HEK293 (cell line): ENCODE measurements around the gene SPTY2D1.

Experiments used
- HOXC10 ChIP-seq: sonication (generic); formaldehyde crosslinking; IDR thresholded peaks from 2 replicates; pipeline ENCODE4 v1.8.1; 2023; ENCODE audit warnings: mild to moderate bottlenecking, missing genetic modification reagents
- KLF10 ChIP-seq: fragments of 450-650 bp; IDR thresholded peaks from 2 replicates; pipeline ENCODE4 v1.5.1; 2018; ENCODE audit warnings: missing biosample characterization, mild to moderate bottlenecking, missing genetic modification characterization
- OSR2 ChIP-seq: fragments of 450-650 bp; formaldehyde crosslinking; IDR thresholded peaks from 2 replicates; pipeline ENCODE4 v1.5.1; 2016; ENCODE audit warnings: missing biosample characterization, missing genetic modification characterization
- SALL2 ChIP-seq: fragments of 450-650 bp; formaldehyde crosslinking; IDR thresholded peaks from 2 replicates; pipeline ENCODE4 v1.5.0; 2017; ENCODE audit warnings: missing biosample characterization, mild to moderate bottlenecking, missing genetic modification characterization, borderline replicate concordance
- SCRT1 ChIP-seq: fragments of 450-650 bp; formaldehyde crosslinking; IDR thresholded peaks from 2 replicates; pipeline ENCODE4 v1.5.1; 2016; ENCODE audit warnings: missing biosample characterization, missing genetic modification characterization, borderline replicate concordance
- YY1 ChIP-seq: fragments of 450-650 bp; formaldehyde crosslinking; IDR thresholded peaks from 2 replicates; pipeline ENCODE4 v1.5.1; 2018; ENCODE audit warnings: missing biosample characterization, missing genetic modification characterization
- YY2 ChIP-seq: fragments of 450-650 bp; formaldehyde crosslinking; IDR thresholded peaks from 2 replicates; pipeline ENCODE4 v1.5.1; 2016; ENCODE audit warnings: missing biosample characterization, missing genetic modification characterization
- ZBTB1 ChIP-seq: fragments of 450-650 bp; formaldehyde crosslinking; IDR thresholded peaks from 2 replicates; pipeline ENCODE4 v1.5.1; 2016; ENCODE audit warnings: missing biosample characterization, missing genetic modification characterization
- ZBTB21 ChIP-seq: fragments of 450-650 bp; formaldehyde crosslinking; IDR thresholded peaks from 2 replicates; pipeline ENCODE4 v1.5.1; 2017; ENCODE audit warnings: missing biosample characterization, missing genetic modification characterization
- ZFP41 ChIP-seq: fragments of 450-650 bp; formaldehyde crosslinking; IDR thresholded peaks from 2 replicates; pipeline ENCODE4 v1.5.1; 2016; ENCODE audit warnings: missing biosample characterization, missing genetic modification characterization, borderline replicate concordance
- ZNF214 ChIP-seq: fragments of 450-650 bp; formaldehyde crosslinking; IDR thresholded peaks from 2 replicates; pipeline ENCODE4 v1.5.1; 2017; ENCODE audit warnings: missing biosample characterization, mild to moderate bottlenecking, missing genetic modification characterization, borderline replicate concordance
- ZNF292 ChIP-seq: fragments of 450-650 bp; formaldehyde crosslinking; IDR thresholded peaks from 2 replicates; pipeline ENCODE4 v1.5.1; 2016; ENCODE audit warnings: low read depth, missing biosample characterization, missing genetic modification characterization, borderline replicate concordance
- ZNF311 ChIP-seq: fragments of 450-650 bp; formaldehyde crosslinking; IDR thresholded peaks from 2 replicates; pipeline ENCODE4 v1.5.1; 2017; ENCODE audit warnings: missing biosample characterization, missing genetic modification characterization, borderline replicate concordance
- ZNF473 ChIP-seq: fragments of 450-650 bp; formaldehyde crosslinking; IDR thresholded peaks from 2 replicates; pipeline ENCODE4 v1.5.1; 2017; ENCODE audit warnings: missing biosample characterization, missing genetic modification characterization
- ZNF555 ChIP-seq: fragments of 450-650 bp; formaldehyde crosslinking; conservative IDR thresholded peaks from 2 replicates; pipeline ENCODE4 v1.5.1; 2017; ENCODE audit warnings: missing biosample characterization, mild to moderate bottlenecking, missing genetic modification characterization, inconsistent platforms
- ZNF623 ChIP-seq: fragments of 450-650 bp; formaldehyde crosslinking; IDR thresholded peaks from 2 replicates; pipeline ENCODE4 v1.5.1; 2016; ENCODE audit warnings: missing biosample characterization, missing genetic modification characterization
- ZNF624 ChIP-seq: fragments of 450-650 bp; formaldehyde crosslinking; IDR thresholded peaks from 2 replicates; pipeline ENCODE4 v1.5.1; 2017; ENCODE audit warnings: missing biosample characterization, missing genetic modification characterization
- ZNF626 ChIP-seq: fragments of 450-650 bp; sonication (Bioruptor Pico); formaldehyde crosslinking; IDR thresholded peaks from 2 replicates; pipeline ENCODE4 v1.5.1; 2018; ENCODE audit warnings: missing biosample characterization, missing genetic modification characterization, inconsistent platforms
- ZNF776 ChIP-seq: fragments of 450-650 bp; formaldehyde crosslinking; IDR thresholded peaks from 2 replicates; pipeline ENCODE4 v1.5.0; 2017; ENCODE audit warnings: missing biosample characterization, missing genetic modification characterization, borderline replicate concordance
- ZNF792 ChIP-seq: fragments of 450-650 bp; formaldehyde crosslinking; IDR thresholded peaks from 2 replicates; pipeline ENCODE4 v1.5.1; 2016; ENCODE audit warnings: missing biosample characterization, missing genetic modification characterization
- ZXDB ChIP-seq: fragments of 450-650 bp; formaldehyde crosslinking; IDR thresholded peaks from 2 replicates; pipeline ENCODE4 v1.5.1; 2016; ENCODE audit warnings: missing biosample characterization, missing genetic modification characterization
- TF ChIP-seq, protein P1 (sequence below): fragments of 450-650 bp; formaldehyde crosslinking; IDR thresholded peaks from 2 replicates; pipeline ENCODE4 v1.5.1; 2016; ENCODE audit warnings: missing biosample characterization, missing genetic modification characterization
- TF ChIP-seq, protein P2 (sequence below): fragments of 450-650 bp; formaldehyde crosslinking; IDR thresholded peaks from 2 replicates; pipeline ENCODE4 v1.5.1; 2016; ENCODE audit warnings: missing biosample characterization, missing genetic modification characterization
- TF ChIP-seq, protein P3 (sequence below): fragments of 450-650 bp; formaldehyde crosslinking; IDR thresholded peaks from 2 replicates; pipeline ENCODE4 v1.5.1; 2016; ENCODE audit warnings: missing biosample characterization, missing genetic modification characterization
- TF ChIP-seq, protein P4 (sequence below): fragments of 450-650 bp; formaldehyde crosslinking; conservative IDR thresholded peaks from 2 replicates; pipeline ENCODE4 v1.5.1; 2016; ENCODE audit warnings: low read depth, missing biosample characterization, missing genetic modification characterization
- TF ChIP-seq, protein P5 (sequence below): fragments of 450-650 bp; formaldehyde crosslinking; IDR thresholded peaks from 2 replicates; pipeline ENCODE4 v1.5.1; 2016; ENCODE audit warnings: missing biosample characterization, missing genetic modification characterization

The SPTY2D1 gene

DNA sequence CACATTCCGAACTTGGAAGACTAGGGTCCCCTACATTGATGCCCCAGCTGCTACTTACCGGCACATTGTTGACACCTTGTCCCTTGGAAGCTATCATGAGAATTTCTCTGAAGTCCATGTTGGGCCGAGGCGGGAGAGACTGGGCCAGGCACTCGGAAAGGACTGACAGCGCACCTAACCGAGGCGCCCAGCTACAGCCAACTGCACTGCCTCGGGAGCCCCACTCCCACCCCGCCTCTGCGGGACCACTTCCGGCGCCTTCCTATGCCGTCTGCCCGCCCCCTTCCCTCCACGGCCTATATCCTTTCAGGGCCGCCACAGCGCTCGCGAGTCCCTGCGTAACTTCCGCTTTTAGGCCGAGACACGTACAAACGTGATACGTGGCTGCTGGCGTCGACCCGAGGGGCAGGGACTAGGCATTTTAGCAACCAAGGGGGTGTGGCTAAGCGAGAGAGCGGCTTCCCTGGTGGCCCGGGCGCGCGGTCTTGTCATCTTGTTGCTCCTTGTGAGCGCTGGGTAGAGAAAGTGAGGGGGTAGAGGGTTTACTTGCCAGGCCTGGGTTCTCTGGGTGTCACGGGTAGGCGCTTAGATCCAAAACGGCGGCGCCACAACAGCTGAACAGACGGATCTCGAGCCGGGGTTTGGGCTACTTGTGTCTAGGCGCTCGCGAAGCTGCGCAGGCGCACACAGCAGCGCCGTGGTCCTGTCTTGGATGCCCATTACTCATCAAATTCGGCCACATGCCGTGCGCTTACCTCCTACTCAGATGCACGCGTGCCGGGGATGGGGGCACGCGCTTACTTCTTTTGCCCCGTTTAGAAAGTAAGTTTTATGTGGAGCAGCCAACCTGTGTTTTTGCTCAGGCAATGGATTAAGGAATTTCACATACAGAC lies at the start of gene SPTY2D1 (continued):
- TF ChIP-seq, protein P1, sequence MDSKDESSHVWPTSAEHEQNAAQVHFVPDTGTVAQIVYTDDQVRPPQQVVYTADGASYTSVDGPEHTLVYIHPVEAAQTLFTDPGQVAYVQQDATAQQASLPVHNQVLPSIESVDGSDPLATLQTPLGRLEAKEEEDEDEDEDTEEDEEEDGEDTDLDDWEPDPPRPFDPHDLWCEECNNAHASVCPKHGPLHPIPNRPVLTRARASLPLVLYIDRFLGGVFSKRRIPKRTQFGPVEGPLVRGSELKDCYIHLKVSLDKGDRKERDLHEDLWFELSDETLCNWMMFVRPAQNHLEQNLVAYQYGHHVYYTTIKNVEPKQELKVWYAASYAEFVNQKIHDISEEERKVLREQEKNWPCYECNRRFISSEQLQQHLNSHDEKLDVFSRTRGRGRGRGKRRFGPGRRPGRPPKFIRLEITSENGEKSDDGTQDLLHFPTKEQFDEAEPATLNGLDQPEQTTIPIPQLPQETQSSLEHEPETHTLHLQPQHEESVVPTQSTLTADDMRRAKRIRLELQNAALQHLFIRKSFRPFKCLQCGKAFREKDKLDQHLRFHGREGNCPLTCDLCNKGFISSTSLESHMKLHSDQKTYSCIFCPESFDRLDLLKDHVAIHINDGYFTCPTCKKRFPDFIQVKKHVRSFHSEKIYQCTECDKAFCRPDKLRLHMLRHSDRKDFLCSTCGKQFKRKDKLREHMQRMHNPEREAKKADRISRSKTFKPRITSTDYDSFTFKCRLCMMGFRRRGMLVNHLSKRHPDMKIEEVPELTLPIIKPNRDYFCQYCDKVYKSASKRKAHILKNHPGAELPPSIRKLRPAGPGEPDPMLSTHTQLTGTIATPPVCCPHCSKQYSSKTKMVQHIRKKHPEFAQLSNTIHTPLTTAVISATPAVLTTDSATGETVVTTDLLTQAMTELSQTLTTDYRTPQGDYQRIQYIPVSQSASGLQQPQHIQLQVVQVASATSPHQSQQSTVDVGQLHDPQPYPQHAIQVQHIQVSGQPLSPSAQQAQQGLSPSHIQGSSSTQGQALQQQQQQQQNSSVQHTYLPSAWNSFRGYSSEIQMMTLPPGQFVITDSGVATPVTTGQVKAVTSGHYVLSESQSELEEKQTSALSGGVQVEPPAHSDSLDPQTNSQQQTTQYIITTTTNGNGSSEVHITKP (tag by site-specific recombination) = peak; percentile 67
- TF ChIP-seq ZNF473 (tag by site-specific recombination) = no peak
- TF ChIP-seq ZFP41 (tag by site-specific recombination) = no peak
- TF ChIP-seq, protein P2, sequence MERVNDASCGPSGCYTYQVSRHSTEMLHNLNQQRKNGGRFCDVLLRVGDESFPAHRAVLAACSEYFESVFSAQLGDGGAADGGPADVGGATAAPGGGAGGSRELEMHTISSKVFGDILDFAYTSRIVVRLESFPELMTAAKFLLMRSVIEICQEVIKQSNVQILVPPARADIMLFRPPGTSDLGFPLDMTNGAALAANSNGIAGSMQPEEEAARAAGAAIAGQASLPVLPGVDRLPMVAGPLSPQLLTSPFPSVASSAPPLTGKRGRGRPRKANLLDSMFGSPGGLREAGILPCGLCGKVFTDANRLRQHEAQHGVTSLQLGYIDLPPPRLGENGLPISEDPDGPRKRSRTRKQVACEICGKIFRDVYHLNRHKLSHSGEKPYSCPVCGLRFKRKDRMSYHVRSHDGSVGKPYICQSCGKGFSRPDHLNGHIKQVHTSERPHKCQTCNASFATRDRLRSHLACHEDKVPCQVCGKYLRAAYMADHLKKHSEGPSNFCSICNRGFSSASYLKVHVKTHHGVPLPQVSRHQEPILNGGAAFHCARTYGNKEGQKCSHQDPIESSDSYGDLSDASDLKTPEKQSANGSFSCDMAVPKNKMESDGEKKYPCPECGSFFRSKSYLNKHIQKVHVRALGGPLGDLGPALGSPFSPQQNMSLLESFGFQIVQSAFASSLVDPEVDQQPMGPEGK (tag by site-specific recombination) = peak; percentile 61
- TF ChIP-seq, protein P3, sequence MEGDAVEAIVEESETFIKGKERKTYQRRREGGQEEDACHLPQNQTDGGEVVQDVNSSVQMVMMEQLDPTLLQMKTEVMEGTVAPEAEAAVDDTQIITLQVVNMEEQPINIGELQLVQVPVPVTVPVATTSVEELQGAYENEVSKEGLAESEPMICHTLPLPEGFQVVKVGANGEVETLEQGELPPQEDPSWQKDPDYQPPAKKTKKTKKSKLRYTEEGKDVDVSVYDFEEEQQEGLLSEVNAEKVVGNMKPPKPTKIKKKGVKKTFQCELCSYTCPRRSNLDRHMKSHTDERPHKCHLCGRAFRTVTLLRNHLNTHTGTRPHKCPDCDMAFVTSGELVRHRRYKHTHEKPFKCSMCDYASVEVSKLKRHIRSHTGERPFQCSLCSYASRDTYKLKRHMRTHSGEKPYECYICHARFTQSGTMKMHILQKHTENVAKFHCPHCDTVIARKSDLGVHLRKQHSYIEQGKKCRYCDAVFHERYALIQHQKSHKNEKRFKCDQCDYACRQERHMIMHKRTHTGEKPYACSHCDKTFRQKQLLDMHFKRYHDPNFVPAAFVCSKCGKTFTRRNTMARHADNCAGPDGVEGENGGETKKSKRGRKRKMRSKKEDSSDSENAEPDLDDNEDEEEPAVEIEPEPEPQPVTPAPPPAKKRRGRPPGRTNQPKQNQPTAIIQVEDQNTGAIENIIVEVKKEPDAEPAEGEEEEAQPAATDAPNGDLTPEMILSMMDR (tag by site-specific recombination) = no peak
- TF ChIP-seq ZNF792 (tag by site-specific recombination) = no peak
- TF ChIP-seq SCRT1 (tag by site-specific recombination) = no peak
- TF ChIP-seq, protein P4, sequence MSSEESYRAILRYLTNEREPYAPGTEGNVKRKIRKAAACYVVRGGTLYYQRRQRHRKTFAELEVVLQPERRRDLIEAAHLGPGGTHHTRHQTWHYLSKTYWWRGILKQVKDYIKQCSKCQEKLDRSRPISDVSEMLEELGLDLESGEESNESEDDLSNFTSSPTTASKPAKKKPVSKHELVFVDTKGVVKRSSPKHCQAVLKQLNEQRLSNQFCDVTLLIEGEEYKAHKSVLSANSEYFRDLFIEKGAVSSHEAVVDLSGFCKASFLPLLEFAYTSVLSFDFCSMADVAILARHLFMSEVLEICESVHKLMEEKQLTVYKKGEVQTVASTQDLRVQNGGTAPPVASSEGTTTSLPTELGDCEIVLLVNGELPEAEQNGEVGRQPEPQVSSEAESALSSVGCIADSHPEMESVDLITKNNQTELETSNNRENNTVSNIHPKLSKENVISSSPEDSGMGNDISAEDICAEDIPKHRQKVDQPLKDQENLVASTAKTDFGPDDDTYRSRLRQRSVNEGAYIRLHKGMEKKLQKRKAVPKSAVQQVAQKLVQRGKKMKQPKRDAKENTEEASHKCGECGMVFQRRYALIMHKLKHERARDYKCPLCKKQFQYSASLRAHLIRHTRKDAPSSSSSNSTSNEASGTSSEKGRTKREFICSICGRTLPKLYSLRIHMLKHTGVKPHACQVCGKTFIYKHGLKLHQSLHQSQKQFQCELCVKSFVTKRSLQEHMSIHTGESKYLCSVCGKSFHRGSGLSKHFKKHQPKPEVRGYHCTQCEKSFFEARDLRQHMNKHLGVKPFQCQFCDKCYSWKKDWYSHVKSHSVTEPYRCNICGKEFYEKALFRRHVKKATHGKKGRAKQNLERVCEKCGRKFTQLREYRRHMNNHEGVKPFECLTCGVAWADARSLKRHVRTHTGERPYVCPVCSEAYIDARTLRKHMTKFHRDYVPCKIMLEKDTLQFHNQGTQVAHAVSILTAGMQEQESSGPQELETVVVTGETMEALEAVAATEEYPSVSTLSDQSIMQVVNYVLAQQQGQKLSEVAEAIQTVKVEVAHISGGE (tag by site-specific recombination) = peak; percentile 84
- TF ChIP-seq ZBTB1 = no peak
- no peak for TF ChIP-seq ZNF555
- no peak for TF ChIP-seq ZNF626 (tag by site-specific recombination)
- TF ChIP-seq KLF10 (tag by site-specific recombination) = peak; percentile 56; the same call in 1 of the 2 replicates
- TF ChIP-seq YY1 = no peak
- TF ChIP-seq HOXC10 (CRISPR knock-in tag) = no peak
- TF ChIP-seq ZNF311 (tag by site-specific recombination) = no peak
- TF ChIP-seq ZNF292 = no peak
- peak; percentile 98 for TF ChIP-seq ZBTB21 (tag by site-specific recombination)
- TF ChIP-seq ZNF623 = no peak
- TF ChIP-seq ZNF776 (tag by site-specific recombination) = no peak
- TF ChIP-seq, protein P5, sequence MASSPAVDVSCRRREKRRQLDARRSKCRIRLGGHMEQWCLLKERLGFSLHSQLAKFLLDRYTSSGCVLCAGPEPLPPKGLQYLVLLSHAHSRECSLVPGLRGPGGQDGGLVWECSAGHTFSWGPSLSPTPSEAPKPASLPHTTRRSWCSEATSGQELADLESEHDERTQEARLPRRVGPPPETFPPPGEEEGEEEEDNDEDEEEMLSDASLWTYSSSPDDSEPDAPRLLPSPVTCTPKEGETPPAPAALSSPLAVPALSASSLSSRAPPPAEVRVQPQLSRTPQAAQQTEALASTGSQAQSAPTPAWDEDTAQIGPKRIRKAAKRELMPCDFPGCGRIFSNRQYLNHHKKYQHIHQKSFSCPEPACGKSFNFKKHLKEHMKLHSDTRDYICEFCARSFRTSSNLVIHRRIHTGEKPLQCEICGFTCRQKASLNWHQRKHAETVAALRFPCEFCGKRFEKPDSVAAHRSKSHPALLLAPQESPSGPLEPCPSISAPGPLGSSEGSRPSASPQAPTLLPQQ = no peak
- no peak for TF ChIP-seq YY2 (tag by site-specific recombination)
- peak; percentile 73 for TF ChIP-seq ZXDB
- TF ChIP-seq ZNF624 = no peak
- TF ChIP-seq SALL2 (tag by site-specific recombination) = no peak
- TF ChIP-seq OSR2 (tag by site-specific recombination) = no peak
- no peak for TF ChIP-seq ZNF214 (tag by site-specific recombination)
